Measurements from ENCODE around the gene KLK1. TPM values are rescaled to one million over a fixed set of nuclear protein-coding genes. Genes with fewer than 3 reads are reported as not detected.

The KLK1 gene
- total RNA-seq, 5 donors from 2014 or later (not counting 1 experiment from before 2014, with no cell fraction given), result 0.59 to 0.96 (median 0.60) TPM; not detected in 2

DNA sequence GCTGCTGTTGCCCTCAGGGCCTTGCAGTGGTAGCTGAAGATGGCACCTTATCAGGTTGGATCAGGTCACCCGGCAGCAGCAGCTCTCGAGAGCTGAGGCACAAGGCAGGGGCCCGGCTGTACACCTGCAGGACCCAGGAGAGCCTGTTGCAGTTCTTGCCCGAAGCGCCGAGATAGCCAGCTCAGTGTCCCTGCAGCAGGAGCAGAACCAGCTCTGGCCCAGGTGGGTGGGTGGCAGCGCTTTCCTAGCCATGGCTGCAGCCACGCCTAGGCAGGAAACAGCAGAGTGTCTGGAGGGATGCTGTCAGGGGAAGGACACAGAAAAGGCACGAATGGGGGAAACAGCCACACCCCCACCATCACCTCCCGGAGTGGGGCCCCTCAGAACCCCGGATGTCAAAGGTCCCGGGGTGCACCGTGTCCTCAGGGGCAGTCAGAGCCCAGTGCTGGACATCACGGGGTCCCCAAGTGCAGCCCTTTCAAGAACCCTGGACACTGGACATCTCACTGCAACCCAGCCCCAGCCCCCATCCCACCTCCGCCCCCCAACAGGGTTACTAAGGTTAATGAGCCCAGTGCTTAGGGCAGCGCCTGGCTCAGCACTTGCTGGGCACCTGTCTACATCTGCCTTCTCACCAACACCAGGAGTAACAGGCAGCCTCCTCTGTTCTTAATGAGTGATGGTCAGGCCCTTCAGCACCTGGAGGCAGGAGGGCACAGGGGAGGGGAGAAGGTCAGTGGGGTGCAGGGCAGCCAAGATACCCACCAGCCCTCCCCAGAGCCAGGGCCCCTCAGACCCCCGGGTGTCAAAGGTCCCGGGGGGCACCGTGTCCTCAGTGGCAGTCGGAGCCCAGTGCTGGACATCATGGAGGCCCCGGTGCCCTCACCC, 24.7 kb downstream of the KLK1 start:
- peaks cover 0 to 2% of the 10 kb centered on the region in 2 experiments for H3K27me3 ChIP-seq (replicated peaks in 1 of 2; ENCODE audit: control insufficient read depth in 2 of 2, extremely low read depth in 1 of 2, insufficient read depth in 2 of 2, low read length in 1 of 2)
- no peak overlapping the region for H3K27ac ChIP-seq (ENCODE audit: low read length)
- peaks cover 30 to 32% (median 31%) of the 10 kb centered on the region in 3 donors for H3K4me1 Mint-ChIP-seq
- POLR2A ChIA-PET, result no interaction called here
- peaks cover 6 to 37% of the 10 kb centered on the region in 2 donors for H3K36me3 ChIP-seq (ENCODE audit: control insufficient read depth in 2 of 2, extremely low read depth in 1 of 2, insufficient read depth in 1 of 2, low read length in 1 of 2)
- no peak overlapping the region for H3K4me3 Mint-ChIP-seq
- DNase-seq (no peak), ATAC-seq (replicated peaks in 1 of 4) (no peak)
- no peaks in the 10 kb centered on the region for H3K9me3 Mint-ChIP-seq
- 93% methylated on average over 12 of the region's 21 CpGs for WGBS (ENCODE audit: insufficient coverage)
- H3K9me3 ChIP-seq, result no peaks in the 10 kb centered on the region
- H3K27me3 Mint-ChIP-seq, result no peaks in the 10 kb centered on the region
- CTCF ChIA-PET, result no interaction called here
- H3K4me3 ChIP-seq (ENCODE audit: control insufficient read depth in 1 of 2, extremely low read depth in 1 of 2, low read length in 1 of 2), result no peak overlapping the region
- no peak overlapping the region for H3K27ac Mint-ChIP-seq
- peaks cover 9% of the 10 kb centered on the region for H3K36me3 Mint-ChIP-seq
- H3K4me1 ChIP-seq (ENCODE audit: control insufficient read depth in 1 of 2, extremely low read depth in 1 of 2, insufficient read depth in 2 of 2, low read length in 2 of 2), result peaks cover 8 to 26% of the 10 kb centered on the region in 2 experiments

GRCh38 chr19:50797781-50798658, 25.6 kb downstream of the KLK1 start:
- H3K27ac Mint-ChIP-seq, result no peak overlapping the region
- CTCF ChIA-PET, result no interaction called here
- H3K9me3 Mint-ChIP-seq, result no peaks in the 10 kb centered on the region
- DNase-seq (no peak), ATAC-seq (replicated peaks in 1 of 4) (no peak)
- H3K36me3 ChIP-seq (ENCODE audit: control insufficient read depth in 2 of 2, extremely low read depth in 1 of 2, insufficient read depth in 1 of 2, low read length in 1 of 2), result peaks cover 6 to 37% of the 10 kb centered on the region in 2 donors
- WGBS (ENCODE audit: insufficient coverage), result 96% methylated on average over 17 of the region's 18 CpGs
- peaks cover 21 to 25% (median 25%) of the 10 kb centered on the region in 3 donors for H3K4me1 Mint-ChIP-seq
- POLR2A ChIA-PET, result no interaction called here
- peaks cover 0 to 5% of the 10 kb centered on the region in 2 experiments for H3K27me3 ChIP-seq (replicated peaks in 1 of 2; ENCODE audit: control insufficient read depth in 2 of 2, extremely low read depth in 1 of 2, insufficient read depth in 2 of 2, low read length in 1 of 2)
- H3K9me3 ChIP-seq, result no peaks in the 10 kb centered on the region
- H3K4me3 ChIP-seq (ENCODE audit: control insufficient read depth in 1 of 2, extremely low read depth in 1 of 2, low read length in 1 of 2), result no peak overlapping the region
- H3K27me3 Mint-ChIP-seq, result no peaks in the 10 kb centered on the region
- no peak overlapping the region for H3K4me3 Mint-ChIP-seq
- H3K36me3 Mint-ChIP-seq, result peaks cover 9% of the 10 kb centered on the region
- no peak overlapping the region for H3K27ac ChIP-seq (ENCODE audit: low read length)
- peaks cover 0 to 17% of the 10 kb centered on the region in 2 experiments for H3K4me1 ChIP-seq (ENCODE audit: control insufficient read depth in 1 of 2, extremely low read depth in 1 of 2, insufficient read depth in 2 of 2, low read length in 2 of 2)

DNA sequence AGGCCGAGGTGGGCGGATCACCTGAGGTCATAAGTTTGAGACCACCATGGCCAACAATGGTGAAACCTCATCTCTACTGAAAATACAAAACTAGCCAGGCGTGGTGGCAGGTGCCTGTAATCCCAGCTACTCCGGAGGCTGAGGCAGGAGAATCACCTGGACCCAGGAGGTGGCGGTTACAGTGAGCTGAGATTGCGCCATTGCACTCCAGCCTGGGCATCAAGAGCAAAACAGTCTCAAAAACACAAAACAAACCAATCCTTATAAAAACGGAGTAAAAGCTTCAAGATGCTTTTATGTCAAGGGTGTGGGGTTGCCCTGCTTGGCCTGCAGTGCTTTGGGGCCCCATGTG, 26.2 kb downstream of the KLK1 start:
- no peak overlapping the region for H3K4me3 ChIP-seq (ENCODE audit: control insufficient read depth in 1 of 2, extremely low read depth in 1 of 2, low read length in 1 of 2)
- H3K9me3 ChIP-seq, result no peaks in the 10 kb centered on the region
- Mint-ChIP-seq H3K4me1 (peaks cover 16 to 19% (median 19%) of the 10 kb centered on the region in 3 donors), H3K27me3 (no peaks in the 10 kb centered on the region), H3K4me3 (no peak overlapping the region), H3K9me3 (no peaks in the 10 kb centered on the region), H3K36me3 (peaks cover 9% of the 10 kb centered on the region), H3K27ac (no peak overlapping the region)
- H3K36me3 ChIP-seq (ENCODE audit: control insufficient read depth in 2 of 2, extremely low read depth in 1 of 2, insufficient read depth in 1 of 2, low read length in 1 of 2), result peaks cover 6 to 37% of the 10 kb centered on the region in 2 donors
- peaks cover 0 to 5% of the 10 kb centered on the region in 2 experiments for H3K27me3 ChIP-seq (replicated peaks in 1 of 2; ENCODE audit: control insufficient read depth in 2 of 2, extremely low read depth in 1 of 2, insufficient read depth in 2 of 2, low read length in 1 of 2)
- ATAC-seq (replicated peaks in 1 of 4), result no peak
- WGBS (ENCODE audit: insufficient coverage), result 100% methylated on average over 2 of the region's 7 CpGs
- peaks cover 0 to 11% of the 10 kb centered on the region in 2 experiments for H3K4me1 ChIP-seq (ENCODE audit: control insufficient read depth in 1 of 2, extremely low read depth in 1 of 2, insufficient read depth in 2 of 2, low read length in 2 of 2)
- POLR2A ChIA-PET, result no interaction called here
- no peak overlapping the region for H3K27ac ChIP-seq (ENCODE audit: low read length)
- CTCF ChIA-PET, result no interaction called here
- DNase-seq, result no peak

- Mint-ChIP-seq H3K27ac (no peak overlapping the region), H3K9me3 (no peaks in the 10 kb centered on the region), H3K4me3 (no peak overlapping the region), H3K4me1 (peaks cover 11 to 14% (median 13%) of the 10 kb centered on the region in 3 donors), H3K36me3 (peaks cover 9% of the 10 kb centered on the region), H3K27me3 (no peaks in the 10 kb centered on the region)
- DNase-seq, result no peak
- no peak for ATAC-seq (replicated peaks in 1 of 4)
- Histone ChIP-seq H3K4me1 (ENCODE audit: control insufficient read depth in 1 of 2, extremely low read depth in 1 of 2, insufficient read depth in 2 of 2, low read length in 2 of 2) (peaks cover 0 to 8% of the 10 kb centered on the region in 2 experiments), H3K27me3 (replicated peaks in 1 of 2; ENCODE audit: control insufficient read depth in 2 of 2, extremely low read depth in 1 of 2, insufficient read depth in 2 of 2, low read length in 1 of 2) (peaks cover 0 to 5% of the 10 kb centered on the region in 2 experiments), H3K27ac (ENCODE audit: low read length) (no peak overlapping the region), H3K4me3 (ENCODE audit: control insufficient read depth in 1 of 2, extremely low read depth in 1 of 2, low read length in 1 of 2) (no peak overlapping the region), H3K9me3 (no peaks in the 10 kb centered on the region), H3K36me3 (ENCODE audit: control insufficient read depth in 2 of 2, extremely low read depth in 1 of 2, insufficient read depth in 1 of 2, low read length in 1 of 2) (peaks cover 6 to 37% of the 10 kb centered on the region in 2 donors)
- POLR2A ChIA-PET, result no interaction called here
- CTCF ChIA-PET, result no interaction called here
- 94% methylated on average over 5 of the region's 8 CpGs for WGBS (ENCODE audit: insufficient coverage)
Measured at GRCh38 chr19:50796634-50797428, 26.8 kb downstream of the KLK1 start.

GRCh38 chr19:50796128-50796633, 27.4 kb downstream of the KLK1 start:
- peaks cover 6 to 37% of the 10 kb centered on the region in 2 donors for H3K36me3 ChIP-seq (ENCODE audit: control insufficient read depth in 2 of 2, extremely low read depth in 1 of 2, insufficient read depth in 1 of 2, low read length in 1 of 2)
- POLR2A ChIA-PET, result no interaction called here
- peaks cover 0 to 5% of the 10 kb centered on the region in 2 experiments for H3K27me3 ChIP-seq (replicated peaks in 1 of 2; ENCODE audit: control insufficient read depth in 2 of 2, extremely low read depth in 1 of 2, insufficient read depth in 2 of 2, low read length in 1 of 2)
- 100% methylated on average over 1 of the region's 9 CpGs for WGBS (ENCODE audit: insufficient coverage)
- no peaks in the 10 kb centered on the region for H3K9me3 Mint-ChIP-seq
- peaks cover 11 to 13% (median 12%) of the 10 kb centered on the region in 3 donors for H3K4me1 Mint-ChIP-seq
- no peak overlapping the region for H3K27ac Mint-ChIP-seq
- peaks cover 0 to 8% of the 10 kb centered on the region in 2 experiments for H3K4me1 ChIP-seq (ENCODE audit: control insufficient read depth in 1 of 2, extremely low read depth in 1 of 2, insufficient read depth in 2 of 2, low read length in 2 of 2)
- H3K27me3 Mint-ChIP-seq, result no peaks in the 10 kb centered on the region
- no peak overlapping the region for H3K27ac ChIP-seq (ENCODE audit: low read length)
- DNase-seq (no peak), ATAC-seq (replicated peaks in 1 of 4) (no peak)
- CTCF ChIA-PET, result no interaction called here
- no peaks in the 10 kb centered on the region for H3K9me3 ChIP-seq
- H3K4me3 Mint-ChIP-seq, result no peak overlapping the region
- H3K36me3 Mint-ChIP-seq, result peaks cover 7% of the 10 kb centered on the region
- no peak overlapping the region for H3K4me3 ChIP-seq (ENCODE audit: control insufficient read depth in 1 of 2, extremely low read depth in 1 of 2, low read length in 1 of 2)

- no peak overlapping the region for H3K27ac Mint-ChIP-seq
- Histone ChIP-seq H3K4me1 (ENCODE audit: control insufficient read depth in 1 of 2, extremely low read depth in 1 of 2, insufficient read depth in 2 of 2, low read length in 2 of 2) (peaks cover 0 to 8% of the 10 kb centered on the region in 2 experiments), H3K27me3 (replicated peaks in 1 of 2; ENCODE audit: control insufficient read depth in 2 of 2, extremely low read depth in 1 of 2, insufficient read depth in 2 of 2, low read length in 1 of 2) (peaks cover 0 to 5% of the 10 kb centered on the region in 2 experiments), H3K9me3 (no peaks in the 10 kb centered on the region), H3K4me3 (ENCODE audit: control insufficient read depth in 1 of 2, extremely low read depth in 1 of 2, low read length in 1 of 2) (no peak overlapping the region), H3K27ac (ENCODE audit: low read length) (no peak overlapping the region), H3K36me3 (ENCODE audit: control insufficient read depth in 2 of 2, extremely low read depth in 1 of 2, insufficient read depth in 1 of 2, low read length in 1 of 2) (peaks cover 6 to 32% of the 10 kb centered on the region in 2 donors)
- no peak overlapping the region for H3K4me3 Mint-ChIP-seq
- peaks cover 8 to 11% (median 10%) of the 10 kb centered on the region in 3 donors for H3K4me1 Mint-ChIP-seq
- ATAC-seq (replicated peaks in 1 of 4) (no peak), DNase-seq (no peak)
- ChIA-PET POLR2A (no interaction called here), CTCF (no interaction called here)
- peaks cover 3% of the 10 kb centered on the region for H3K36me3 Mint-ChIP-seq
- H3K27me3 Mint-ChIP-seq, result no peaks in the 10 kb centered on the region
- H3K9me3 Mint-ChIP-seq, result no peaks in the 10 kb centered on the region
- WGBS (ENCODE audit: insufficient coverage), result 78% methylated on average over 1 of the region's 4 CpGs
Measured at GRCh38 chr19:50795664-50796073, 27.9 kb downstream of the KLK1 start.
